Stimulated activated CD4-positive, alpha-beta T cell treated with anti-CD3 and anti-CD28 coated beads, Interleukin-12 subunit alpha, Interleukin-12 subunit beta, amount 100 ng/mL, for 48 hours (primary cell): ENCODE results near the gene PDCD6IP.
"Not testable (repeated sequence)": the region's sequence is repeated elsewhere in the genome, so short reads cannot be mapped to it uniquely, and the experiment has no call there.

Experiments used
- DNase-seq, 3 donors: peaks; one replicate each; pipeline ENCODE4 v3.0.0-alpha.2; 2020; ENCODE audit warnings: low read depth in 2 of 3, low spot score in 1 of 3

The PDCD6IP gene

GRCh38 chr3:33792167-33792892 lies 6.1 kb upstream of the PDCD6IP start:
- DNase-seq = no peak

DNA sequence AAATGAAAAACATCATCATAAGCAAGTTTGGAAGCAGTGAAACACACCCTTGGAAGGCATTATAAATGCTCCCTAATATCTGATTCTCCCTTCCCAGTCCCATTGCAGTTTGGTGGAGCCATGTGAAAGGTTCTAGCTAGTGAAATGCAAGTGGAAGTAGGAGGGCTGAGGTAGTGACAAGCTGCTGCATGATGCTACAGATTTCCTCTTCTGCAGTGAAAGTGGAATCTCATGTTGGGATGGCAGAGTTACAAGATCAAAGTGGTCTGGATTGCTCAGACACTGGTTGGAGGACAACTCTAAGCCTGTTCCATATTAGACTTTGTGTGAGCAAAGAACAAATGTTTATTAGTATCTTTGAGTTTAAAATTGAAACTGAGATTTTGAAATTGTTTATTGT lies 3.3 kb upstream of the PDCD6IP start:
- DNase-seq = no peak

DNA sequence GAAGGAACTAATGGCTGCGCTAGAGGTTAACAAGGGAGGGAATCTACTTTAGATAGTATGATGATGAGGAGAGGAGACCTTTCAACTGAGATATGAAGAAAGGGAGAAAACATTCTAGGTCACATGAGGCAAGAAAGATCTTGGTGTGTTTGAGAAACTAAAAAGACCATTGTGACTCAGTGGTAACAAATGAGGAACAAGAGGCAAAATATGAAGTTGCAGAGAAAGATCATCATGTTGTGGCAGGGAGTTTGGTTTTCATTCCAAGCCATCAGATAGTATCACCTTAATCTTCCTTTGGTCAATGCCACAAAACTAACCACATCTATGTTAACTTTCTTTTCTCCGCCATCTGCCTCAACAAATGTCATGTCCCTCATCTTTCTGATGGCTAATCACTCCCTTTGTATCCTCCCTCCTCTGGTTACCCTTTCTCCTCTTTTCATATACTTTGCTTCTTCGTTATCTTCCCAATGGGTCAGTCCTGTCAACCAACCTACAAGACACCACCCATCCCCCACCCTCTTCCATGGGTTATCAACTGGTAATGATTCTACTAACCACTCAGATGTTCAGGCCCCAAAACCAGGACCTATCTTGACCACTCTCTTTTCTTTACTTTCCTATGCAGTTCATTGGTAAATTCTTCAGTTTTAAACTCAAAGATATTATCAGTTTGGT lies 2.4 kb upstream of the PDCD6IP start:
- no peak for DNase-seq

DNA sequence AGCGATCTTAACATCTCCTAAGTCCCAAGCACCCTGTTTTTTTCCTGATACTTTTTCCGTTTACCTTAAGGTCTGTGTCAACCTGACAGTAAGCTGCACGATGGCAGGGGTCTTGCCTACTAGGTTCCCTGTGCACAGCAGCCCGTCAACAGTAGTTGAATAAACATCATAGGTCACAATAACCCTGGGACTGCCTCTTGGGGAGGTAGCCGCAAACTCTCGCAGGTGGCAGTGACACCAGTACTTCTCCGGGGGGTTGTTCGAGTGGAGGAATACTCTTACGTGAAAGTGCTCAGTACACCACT lies 365 bp upstream of the PDCD6IP start:
- DNase-seq = no peak

DNA sequence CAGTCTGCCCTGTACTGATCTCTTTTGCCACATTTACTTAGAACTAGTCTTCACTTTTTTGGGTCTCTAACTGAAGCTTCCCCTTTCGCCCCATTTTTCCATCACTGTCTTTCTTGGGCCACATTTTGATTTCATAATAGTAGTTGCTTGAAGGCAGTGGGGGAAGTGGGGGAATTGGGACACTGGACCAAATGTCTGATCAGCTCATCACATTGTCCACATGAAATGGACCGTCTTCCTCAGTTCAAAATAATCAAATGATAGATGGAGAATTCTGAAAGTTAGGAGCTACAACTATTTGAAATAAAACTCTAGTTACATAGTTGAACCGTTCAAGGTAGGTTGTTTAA lies 747 bp downstream of the PDCD6IP start:
- DNase-seq = no peak

DNA sequence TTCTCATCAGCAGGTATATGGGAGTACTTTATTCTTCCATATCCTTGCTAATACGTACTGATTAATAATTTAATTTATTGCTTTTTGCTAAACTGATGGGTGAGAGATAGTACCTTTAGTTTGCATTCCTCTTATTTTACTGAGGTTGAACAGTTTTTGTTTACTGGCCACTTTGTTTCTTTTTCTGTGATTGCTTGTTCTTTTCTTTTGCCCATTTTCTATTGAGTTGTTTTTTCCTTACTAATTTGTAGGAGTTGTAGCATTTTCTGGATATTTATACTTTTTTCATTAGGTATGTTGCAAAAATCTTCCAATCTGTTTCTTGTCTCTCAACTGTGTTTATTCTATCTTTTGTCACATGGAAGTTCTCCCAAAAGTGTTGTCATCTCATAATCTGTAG lies 4.8 kb downstream of the PDCD6IP start:
- no peak for DNase-seq

- DNase-seq = no peak
Measured at GRCh38 chr3:33803894-33804526, 5.6 kb downstream of the PDCD6IP start.

GRCh38 chr3:33807191-33807590 lies 8.8 kb downstream of the PDCD6IP start:
- no peak for DNase-seq

GRCh38 chr3:33808559-33808958 lies 10.1 kb downstream of the PDCD6IP start:
- no peak for DNase-seq

DNA sequence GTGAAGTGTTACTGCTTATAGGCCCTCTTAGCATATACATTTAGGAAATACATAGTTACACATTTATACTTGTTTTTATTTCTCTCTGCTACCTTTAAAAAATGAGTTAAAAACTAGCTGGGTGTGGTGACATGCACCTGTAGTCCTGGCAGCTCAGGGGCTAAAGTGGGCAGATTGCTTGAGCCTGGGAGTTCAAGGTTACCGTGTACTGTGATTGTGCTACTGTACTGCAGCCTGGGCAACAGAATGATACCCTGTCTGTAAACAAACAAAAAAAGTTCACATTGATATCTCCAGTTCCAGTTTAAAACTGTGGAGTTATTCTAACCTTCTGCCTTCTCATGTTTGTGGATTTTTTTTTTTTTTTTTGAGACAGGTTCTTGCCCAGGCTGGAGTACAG lies 12.1 kb downstream of the PDCD6IP start:
- no peak for DNase-seq

GRCh38 chr3:33821989-33822388 lies 23.6 kb downstream of the PDCD6IP start:
- DNase-seq = no peak

DNA sequence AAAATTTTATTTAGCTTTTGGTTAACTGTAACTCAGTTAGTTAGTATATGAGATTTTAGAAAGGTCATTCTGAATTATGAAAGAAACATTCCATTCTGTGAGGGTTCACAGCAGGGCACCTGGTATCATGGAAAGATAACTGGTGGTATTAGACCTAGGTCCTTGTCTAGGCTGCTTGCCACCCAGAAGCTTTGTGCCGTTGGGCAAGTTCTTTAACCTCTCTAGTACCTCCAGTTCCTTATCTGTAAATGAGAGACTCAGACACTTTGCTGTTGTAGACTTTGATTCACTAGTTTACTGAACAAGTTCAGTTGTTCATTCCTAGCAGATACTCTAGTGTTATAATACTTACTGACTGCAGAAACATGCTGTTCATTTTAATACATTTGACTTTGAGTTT lies 25.4 kb downstream of the PDCD6IP start:
- DNase-seq = no peak

DNA sequence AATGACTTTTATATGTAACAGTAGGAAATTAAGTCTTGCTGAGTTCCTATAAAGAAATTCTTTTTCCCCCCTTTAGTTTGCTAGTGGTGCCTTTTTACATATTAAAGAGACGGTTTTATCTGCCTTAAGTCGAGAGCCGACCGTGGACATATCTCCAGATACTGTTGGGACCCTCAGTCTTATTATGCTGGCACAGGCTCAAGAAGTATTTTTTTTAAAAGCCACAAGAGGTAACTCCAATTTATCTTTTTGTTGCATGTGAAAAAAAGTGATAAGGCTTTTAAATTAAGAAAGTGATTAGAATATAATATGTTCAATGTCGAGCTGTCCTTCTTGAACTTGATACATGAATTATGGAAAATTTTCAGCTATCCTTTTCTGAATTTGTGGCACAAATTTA lies 26.7 kb downstream of the PDCD6IP start:
- no peak for DNase-seq

DNA sequence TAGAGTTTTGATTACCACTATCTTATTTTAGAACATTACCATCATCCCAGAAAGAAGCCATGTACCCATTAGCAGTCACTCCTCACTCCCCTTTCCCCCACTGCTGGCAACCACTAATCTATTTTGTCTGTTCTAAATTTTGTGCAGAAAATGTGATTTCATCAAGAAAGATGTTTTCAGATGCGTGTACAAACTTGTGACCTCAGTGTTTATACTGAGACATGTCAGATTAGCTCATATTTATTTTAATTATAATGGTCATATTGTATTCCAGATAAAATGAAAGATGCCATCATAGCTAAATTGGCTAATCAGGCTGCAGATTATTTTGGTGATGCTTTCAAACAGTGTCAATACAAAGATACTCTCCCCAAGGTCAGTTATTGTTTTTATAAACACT lies 27.8 kb downstream of the PDCD6IP start:
- no peak for DNase-seq

DNA sequence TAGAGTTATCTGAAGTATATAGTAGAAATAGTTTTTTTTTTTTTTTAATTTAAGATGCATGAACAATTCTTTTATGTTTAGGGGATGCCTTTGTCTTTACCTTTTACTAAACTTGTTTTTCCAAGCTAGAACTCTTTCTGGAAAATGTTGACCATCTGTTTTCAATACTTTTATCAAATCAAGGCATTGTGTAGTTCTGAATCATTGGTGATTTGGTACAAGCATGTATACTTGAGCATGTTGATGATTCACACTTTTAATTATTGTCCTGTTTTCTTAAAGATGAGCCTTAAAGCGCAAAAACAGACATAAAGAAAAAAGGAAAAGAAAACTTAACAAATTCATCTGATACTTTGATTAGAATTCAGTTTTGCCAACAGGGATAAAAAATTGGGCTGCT lies 28.3 kb downstream of the PDCD6IP start:
- DNase-seq = no peak

DNA sequence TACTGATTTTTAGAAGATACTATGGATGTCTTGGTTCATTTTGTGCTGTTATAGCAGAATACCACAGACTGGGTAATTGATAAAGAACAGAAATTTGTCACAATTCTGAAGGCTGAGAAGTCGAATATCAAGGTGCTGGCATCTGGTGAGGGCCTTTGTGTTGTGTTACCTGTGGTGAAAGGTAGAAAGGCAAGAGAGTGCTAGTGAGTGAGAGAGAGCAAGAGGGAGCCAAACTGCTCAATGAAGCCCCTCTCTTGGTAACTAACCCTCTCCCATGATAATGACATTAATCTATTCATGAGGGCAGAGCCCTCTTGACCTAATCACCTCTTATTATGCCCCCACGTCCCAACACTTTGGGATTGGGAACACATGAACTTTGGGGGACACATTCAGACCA lies 31.3 kb downstream of the PDCD6IP start:
- DNase-seq = no peak

DNA sequence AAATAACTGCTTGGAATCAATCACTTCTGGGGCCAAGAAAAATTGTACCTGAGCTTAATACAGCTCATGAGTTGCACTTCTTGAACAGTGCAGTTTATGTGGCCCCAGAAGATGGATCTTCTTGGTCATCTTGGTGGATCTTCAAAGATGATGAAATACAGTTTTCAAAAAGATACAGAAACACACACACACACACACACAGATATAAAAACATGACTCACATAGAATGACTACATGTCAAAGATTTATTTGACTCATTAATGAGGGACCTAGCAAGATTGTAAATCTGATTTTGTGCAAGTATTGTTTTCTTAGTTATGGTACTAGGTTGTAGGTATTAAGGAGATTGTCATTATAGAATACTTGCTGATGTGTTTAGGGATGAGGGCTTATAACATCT lies 32.6 kb downstream of the PDCD6IP start:
- no peak for DNase-seq

DNA sequence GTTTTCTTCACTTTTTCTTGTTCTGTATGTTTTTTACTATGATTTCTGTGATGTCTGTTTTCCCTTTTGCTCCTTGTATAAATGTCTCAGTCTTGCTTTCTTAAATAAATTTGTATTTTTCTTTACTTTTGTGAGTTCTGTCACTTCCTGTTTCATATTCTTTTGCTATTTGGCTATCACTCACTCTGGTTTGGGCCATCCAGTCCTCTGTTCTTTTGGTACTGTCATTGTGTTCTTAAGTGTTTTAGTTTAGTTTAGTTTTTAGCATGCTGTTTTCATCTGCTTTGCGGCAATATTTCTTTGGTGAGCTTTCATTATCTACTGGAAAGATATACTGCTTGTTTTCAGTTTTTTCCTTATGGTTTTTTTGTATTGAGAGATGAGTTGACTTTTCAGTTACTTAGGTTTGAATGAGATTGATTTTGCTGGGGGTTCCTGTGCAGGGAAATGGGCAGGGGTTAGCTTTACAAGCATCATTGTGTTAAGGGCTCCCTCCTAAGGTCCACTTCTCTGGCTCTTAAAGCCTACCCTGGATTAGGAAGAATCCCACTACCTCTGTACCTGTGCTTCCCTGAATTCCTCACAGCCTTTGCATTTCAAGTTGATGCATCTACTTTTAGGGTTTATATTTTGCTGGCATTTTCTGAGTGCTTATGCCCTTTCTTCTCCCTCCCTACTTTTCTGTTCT lies 35.1 kb downstream of the PDCD6IP start:
- DNase-seq = no peak

GRCh38 chr3:33834096-33834453 lies 35.6 kb downstream of the PDCD6IP start:
- DNase-seq = no peak

DNA sequence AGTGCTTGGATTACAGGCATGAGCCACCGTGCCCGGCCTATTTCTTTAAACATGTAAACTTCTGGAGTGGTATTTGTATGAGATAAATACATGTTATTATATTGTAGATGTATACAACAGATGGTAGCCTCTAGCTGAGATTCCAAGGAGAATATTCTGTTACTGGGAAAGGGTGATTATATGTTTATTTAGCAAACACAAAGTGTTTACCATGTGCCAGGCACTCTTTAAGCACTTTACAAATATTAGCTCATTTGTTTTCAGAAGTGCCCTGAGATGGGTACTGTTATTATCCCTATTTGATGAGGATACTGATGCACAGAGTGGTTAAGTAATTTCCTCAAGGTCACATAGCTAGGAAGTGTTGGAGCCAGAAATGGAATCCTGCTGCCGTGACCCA lies 38.8 kb downstream of the PDCD6IP start:
- DNase-seq = not testable (repeated sequence)

GRCh38 chr3:33839283-33839682 lies 40.9 kb downstream of the PDCD6IP start:
- no peak for DNase-seq

- no peak for DNase-seq
Measured at GRCh38 chr3:33840179-33840578, 41.7 kb downstream of the PDCD6IP start.
